Omental fat pad (tissue), 4 donors: ENCODE measurements around the gene NDUFB10. TPM values are rescaled to one million over a fixed set of nuclear protein-coding genes. Genes with fewer than 3 reads are reported as not detected.
A peak's percentile ranks its signal among the peaks of the same experiment; 100 is the strongest.
"Not testable (repeated sequence)": the region's sequence is repeated elsewhere in the genome, so short reads cannot be mapped to it uniquely, and the experiment has no call there.

Experiments
- ATAC-seq: fragments of 150-250 bp; one replicate; pipeline ENCODE4 v1.9.1; 2016; ENCODE audit warnings: mild to moderate bottlenecking, moderate library complexity; ENCODE audit not compliant: low FRiP score
- DNase-seq: peaks from one replicate; pipeline ENCODE4 v3.0.0-alpha.2; 2019; ENCODE audit warnings: low spot score
- CTCF ChIP-seq, 3 donors: fragments of 450-650 bp; IDR thresholded peaks; one replicate each; pipeline ENCODE4 v1.5.1; 2016 to 2017; ENCODE audit warnings: antibody characterized with exemption in 3 of 3, mild to moderate bottlenecking in 3 of 3, moderate library complexity in 2 of 3
- total RNA-seq, 4 donors: library from RNA; depleted of rRNA; stranded (reverse); fragments of >200 nt; gene quantifications; one replicate each; pipeline ENCODE4 v1.1.0, GENCODE V29; 2016

Gene NDUFB10
- total RNA-seq, 4 donors from 2014 or later = 144 to 240 (median 183) TPM

- ATAC-seq (no peak), DNase-seq (no peak)
- TF ChIP-seq CTCF (IDR thresholded peaks at IDR 0.05) = no peak
These were observed 2.3 kb downstream of the NDUFB10 start for GRCh38 chr16:1961651-1962067.

- ATAC-seq, DNase-seq: not testable (repeated sequence)
These were observed 3.1 kb downstream of the NDUFB10 start for GRCh38 chr16:1962161-1963153.

DNA sequence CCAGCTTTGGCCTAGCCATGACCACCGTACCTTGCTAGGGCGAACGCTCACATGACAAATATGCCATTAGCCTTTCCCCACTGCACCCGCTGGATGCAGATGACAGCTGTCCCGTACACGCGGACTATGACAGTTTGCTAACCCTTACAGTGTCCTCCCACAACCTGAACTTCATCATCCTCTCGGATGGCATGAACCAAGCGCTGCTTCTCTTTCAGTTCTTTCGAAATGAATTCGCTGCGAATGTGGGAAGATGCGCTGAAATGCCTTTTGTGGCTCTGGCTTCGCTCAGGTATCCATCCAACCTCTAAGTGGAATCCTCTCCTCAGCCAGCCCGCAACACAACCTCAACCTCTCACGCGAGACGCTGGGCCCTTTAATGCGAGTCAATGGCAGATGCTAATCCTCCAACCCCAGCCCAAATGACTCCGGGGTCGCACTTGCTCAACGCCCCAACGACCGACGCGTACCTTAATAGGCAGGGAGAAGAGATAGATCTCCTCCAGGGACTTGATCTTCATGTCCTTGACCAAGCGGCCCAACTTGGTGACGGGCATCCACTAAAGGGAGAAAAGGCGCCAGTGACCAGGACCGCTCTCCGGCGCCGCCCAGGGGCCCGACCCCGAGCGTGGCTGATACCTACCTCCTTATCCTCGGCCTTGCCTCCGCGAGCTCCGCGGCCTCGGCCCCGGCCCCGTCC is 4.6 kb downstream of the NDUFB10 start:
- no peak for TF ChIP-seq CTCF (IDR thresholded peaks at IDR 0.05)
- ATAC-seq (peak; percentile 0), DNase-seq (no peak)

DNA sequence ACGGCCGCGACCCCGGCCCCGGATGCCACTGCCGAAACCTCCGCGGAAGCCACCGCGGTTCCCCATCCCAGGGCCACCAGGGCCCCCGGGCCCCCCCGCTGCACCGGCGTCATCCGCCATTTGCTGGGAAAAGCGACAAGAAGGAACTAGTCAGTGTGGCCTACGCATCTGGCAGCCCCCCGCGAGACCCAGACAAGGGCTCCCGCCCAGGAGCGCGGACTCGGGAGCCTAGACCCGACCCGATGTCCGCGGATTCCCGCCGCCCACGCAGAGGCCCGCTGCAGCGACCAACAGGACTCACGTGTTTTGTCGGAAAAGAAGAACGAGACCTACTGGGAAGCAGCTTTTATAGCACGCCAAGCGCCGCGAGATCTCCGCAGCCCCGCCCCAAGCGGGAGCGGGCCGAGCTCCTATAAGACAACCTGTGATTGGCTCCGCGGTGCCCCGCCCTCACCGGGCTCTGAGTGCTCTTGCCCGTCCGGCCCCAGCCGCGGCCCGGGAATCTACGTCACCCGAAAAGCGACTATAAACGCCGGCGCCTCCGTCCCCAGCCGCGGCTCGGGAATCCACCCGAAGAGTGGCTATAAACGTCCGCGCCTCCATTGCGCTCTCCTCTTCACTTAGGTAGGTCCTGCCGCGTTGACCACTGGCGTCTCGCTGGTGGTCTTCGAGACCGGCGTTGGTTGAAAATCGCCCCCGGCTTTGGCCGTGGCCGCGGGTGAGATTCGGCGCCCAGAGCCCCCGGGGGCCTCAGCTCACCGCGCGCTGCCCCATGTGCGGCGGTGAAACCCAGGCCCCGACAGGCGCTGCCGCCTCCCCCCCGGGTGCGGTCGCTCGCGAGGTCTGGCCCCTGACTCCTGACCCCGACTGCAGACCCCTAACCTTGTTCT is 5.4 kb downstream of the NDUFB10 start, which contains the start of gene RPS2:
Gene RPS2 (minus strand): TSS at position 321 of the 890 bp plus-strand sequence. CDS start 201 bp downstream, at position 120.
- DNase-seq (peak; percentile 95), ATAC-seq (peak; percentile 96)

GRCh38 chr16:1965396-1966001 is 6.2 kb downstream of the NDUFB10 start:
- no peak for ATAC-seq
- no peak for DNase-seq
- no peak for TF ChIP-seq CTCF (IDR thresholded peaks at IDR 0.05)

More for the DNA sequence above, 5.4 kb downstream of the NDUFB10 start, which contains the start of gene RPS2:
- TF ChIP-seq CTCF (IDR thresholded peaks at IDR 0.05) = no peak

GRCh38 chr16:1966460-1966859 is 7.1 kb downstream of the NDUFB10 start, which contains the start of gene RNF151:
Gene RNF151 (plus strand): TSS chr16:1966856. CDS start chr16:1966882, 26 bp downstream.
- DNase-seq (no peak), ATAC-seq (no peak)
- TF ChIP-seq CTCF (IDR thresholded peaks at IDR 0.05) = no peak
